Colonic mucosa (tissue), 4 donors: ENCODE results near the gene TMPRSS11A. TPM values are rescaled to one million over a fixed set of nuclear protein-coding genes. Genes with fewer than 3 reads are reported as not detected.

Experiments used
- DNase-seq: peaks from one replicate; pipeline ENCODE4 v3.0.0-alpha.2; 2020
- H3K27ac ChIP-seq: fragments of 200-600 bp; one replicate; pipeline ENCODE4 v1.8.0; 2021
- H3K27me3 ChIP-seq: fragments of 200-600 bp; one replicate; pipeline ENCODE4 v1.8.0; 2021
- H3K36me3 ChIP-seq: fragments of 200-600 bp; one replicate; pipeline ENCODE4 v1.8.0; 2021
- H3K4me1 ChIP-seq: fragments of 200-600 bp; one replicate; pipeline ENCODE4 v1.8.0; 2021; ENCODE audit warnings: mild to moderate bottlenecking
- H3K4me3 ChIP-seq: fragments of 200-600 bp; one replicate; pipeline ENCODE4 v1.8.0; 2021
- H3K9ac ChIP-seq, 2 donors: one replicate each; pipeline ENCODE4 v1.7.0; 2013; ENCODE audit warnings: control low read depth in 2 of 2, low read depth in 2 of 2, low read length in 2 of 2
- H3K9me3 ChIP-seq: fragments of 200-600 bp; one replicate; pipeline ENCODE4 v1.8.0; 2021
- intact Hi-C: fragments of 100-400 bp; cut with DNase I; formaldehyde crosslinking; loops from one replicate; pipeline ENCODE4 v1.14.1; 2022
- total RNA-seq, 2 donors: library from RNA; stranded (reverse); fragmentation: NEBNext Ultra II Directional in 1 of 2; extraction: Animal tissue kit (Norgen Biotek cat#: 25700) in 1 of 2; gene quantifications; one replicate each; pipeline ENCODE4 v1.2.1, GENCODE V29; 2021
- TF ChIP-seq, protein P1 (sequence below): fragments of 200-600 bp; IDR thresholded peaks from one replicate; pipeline ENCODE4 v1.8.0; 2022; ENCODE audit warnings: antibody characterized with exemption, mild to moderate bottlenecking
- donor health status: healthy.
- donor health status: DM: no; HTN: no; CAD: no.
- donor health status: DM: no; HTN: no; CAD: no.

TMPRSS11A gene
- total RNA-seq, 2 donors from 2014 or later: not detected

DNA sequence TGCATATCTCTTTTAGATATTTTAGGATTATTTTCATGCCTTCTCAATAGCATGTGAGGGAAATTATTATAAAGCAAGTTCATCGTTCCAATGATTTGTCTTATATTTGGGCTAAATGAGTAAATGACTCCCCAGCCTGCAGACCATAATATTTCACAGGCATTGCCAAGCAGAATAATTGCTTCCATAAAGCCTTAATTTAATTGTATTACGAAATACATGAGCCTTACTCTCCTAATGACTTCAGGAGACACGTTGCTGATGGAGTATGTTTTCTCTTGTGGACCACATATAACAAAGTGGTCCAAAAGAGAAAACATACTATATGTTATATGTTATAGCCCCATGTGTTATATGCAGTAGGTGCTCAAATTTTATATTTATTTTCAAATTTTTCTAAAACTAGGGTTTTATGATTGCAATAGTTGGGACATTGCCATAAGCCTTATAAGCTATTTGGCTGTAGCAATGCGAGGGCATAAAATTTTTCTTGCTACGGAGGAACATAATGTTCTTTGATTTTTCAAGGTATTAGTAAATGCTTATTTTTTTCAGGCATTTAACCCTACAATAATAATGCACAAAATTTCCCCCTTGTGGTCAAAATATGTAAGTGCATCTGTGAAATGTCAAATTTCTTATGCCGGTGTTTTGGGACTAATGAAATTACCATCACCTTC lies 53.2 kb downstream of the TMPRSS11A start:
- no peak overlapping the region for H3K27ac ChIP-seq
- intact Hi-C loops: loop anchor here (10.0 kb wide), 1 partner anchor 365 kb away; the partner anchor contains the start of gene CENPC

DNA sequence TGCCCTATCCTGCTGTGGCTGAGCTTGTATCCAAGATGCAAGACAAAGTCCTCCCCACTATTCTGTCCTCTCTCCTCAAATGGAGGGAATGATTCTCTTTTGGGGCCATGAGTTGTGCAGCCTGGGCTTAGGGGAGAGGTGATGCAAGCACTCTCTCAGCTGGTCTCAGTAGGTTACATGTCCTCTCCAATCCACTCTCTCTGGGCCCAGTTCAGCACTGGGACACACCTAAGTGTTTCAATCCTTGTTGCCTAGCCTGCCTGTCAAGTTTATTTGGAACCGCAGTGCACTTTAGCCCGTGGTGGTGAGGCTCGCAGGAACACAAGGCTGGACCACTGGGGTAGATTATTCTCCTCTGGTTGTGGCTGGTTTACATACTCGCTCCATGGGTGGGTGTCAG lies 55.6 kb downstream of the TMPRSS11A start:
- intact Hi-C loops: no loop called here
- TF ChIP-seq, protein P1, sequence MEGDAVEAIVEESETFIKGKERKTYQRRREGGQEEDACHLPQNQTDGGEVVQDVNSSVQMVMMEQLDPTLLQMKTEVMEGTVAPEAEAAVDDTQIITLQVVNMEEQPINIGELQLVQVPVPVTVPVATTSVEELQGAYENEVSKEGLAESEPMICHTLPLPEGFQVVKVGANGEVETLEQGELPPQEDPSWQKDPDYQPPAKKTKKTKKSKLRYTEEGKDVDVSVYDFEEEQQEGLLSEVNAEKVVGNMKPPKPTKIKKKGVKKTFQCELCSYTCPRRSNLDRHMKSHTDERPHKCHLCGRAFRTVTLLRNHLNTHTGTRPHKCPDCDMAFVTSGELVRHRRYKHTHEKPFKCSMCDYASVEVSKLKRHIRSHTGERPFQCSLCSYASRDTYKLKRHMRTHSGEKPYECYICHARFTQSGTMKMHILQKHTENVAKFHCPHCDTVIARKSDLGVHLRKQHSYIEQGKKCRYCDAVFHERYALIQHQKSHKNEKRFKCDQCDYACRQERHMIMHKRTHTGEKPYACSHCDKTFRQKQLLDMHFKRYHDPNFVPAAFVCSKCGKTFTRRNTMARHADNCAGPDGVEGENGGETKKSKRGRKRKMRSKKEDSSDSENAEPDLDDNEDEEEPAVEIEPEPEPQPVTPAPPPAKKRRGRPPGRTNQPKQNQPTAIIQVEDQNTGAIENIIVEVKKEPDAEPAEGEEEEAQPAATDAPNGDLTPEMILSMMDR: no peak
- no peak for DNase-seq
- Histone ChIP-seq H3K4me1 (no peaks in the 10 kb centered on the region), H3K9me3 (no peaks in the 10 kb centered on the region), H3K4me3 (no peak overlapping the region), H3K27me3 (no peaks in the 10 kb centered on the region), H3K36me3 (no peaks in the 10 kb centered on the region), H3K27ac (no peak overlapping the region), H3K9ac (no peak overlapping the region)

More for the DNA sequence above, 53.2 kb downstream of the TMPRSS11A start:
- TF ChIP-seq, protein P1: peak; percentile 72
- Histone ChIP-seq H3K4me1 (no peaks in the 10 kb centered on the region), H3K27me3 (no peaks in the 10 kb centered on the region), H3K9me3 (no peaks in the 10 kb centered on the region), H3K9ac (no peak overlapping the region), H3K4me3 (no peak overlapping the region), H3K36me3 (no peaks in the 10 kb centered on the region)
- DNase-seq: no peak

DNA sequence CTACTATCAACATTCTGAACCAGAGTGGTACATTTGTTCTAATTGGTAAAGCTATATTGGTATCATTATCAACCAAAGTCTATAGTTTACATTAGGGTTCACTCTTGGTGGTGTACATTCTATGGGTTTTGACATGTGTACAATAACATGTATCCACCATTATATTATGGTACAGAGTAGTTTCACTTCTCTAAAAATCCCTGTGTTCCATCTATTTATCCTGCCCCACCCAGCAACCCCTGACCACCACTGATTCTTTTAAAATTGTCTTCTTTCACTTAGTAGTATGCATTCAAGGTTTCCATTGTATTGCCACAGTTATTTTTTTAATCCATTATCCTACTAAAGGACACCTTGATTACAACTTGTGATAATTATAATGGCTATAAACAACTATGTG lies 64.2 kb downstream of the TMPRSS11A start:
- Histone ChIP-seq H3K27me3 (no peaks in the 10 kb centered on the region), H3K4me1 (no peaks in the 10 kb centered on the region), H3K36me3 (no peaks in the 10 kb centered on the region), H3K27ac (no peak overlapping the region), H3K9me3 (no peaks in the 10 kb centered on the region), H3K9ac (no peak overlapping the region), H3K4me3 (no peak overlapping the region)
- no peak for DNase-seq
- TF ChIP-seq, protein P1: no peak
- intact Hi-C loops: no loop called here

DNA sequence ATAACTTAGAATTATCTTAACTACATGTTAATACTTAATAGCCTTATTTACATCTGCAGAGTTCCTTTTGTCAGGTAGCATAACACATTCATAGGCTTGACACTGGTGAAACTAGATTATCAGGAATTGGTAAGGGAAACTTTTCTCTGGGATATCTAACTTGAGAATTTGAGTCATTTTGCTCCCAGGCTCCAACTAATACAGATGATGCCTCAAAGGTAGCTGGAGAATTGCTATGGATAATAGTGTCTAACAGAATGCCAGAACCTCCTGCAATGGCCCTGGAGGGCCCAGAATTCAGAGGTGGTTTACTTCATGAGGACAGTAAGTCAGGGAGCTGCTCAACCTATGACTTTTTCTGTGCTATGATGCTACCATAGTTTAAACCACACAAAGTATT lies 65.6 kb downstream of the TMPRSS11A start:
- Histone ChIP-seq H3K4me1 (no peaks in the 10 kb centered on the region), H3K36me3 (no peaks in the 10 kb centered on the region), H3K9me3 (no peaks in the 10 kb centered on the region), H3K27ac (no peak overlapping the region), H3K9ac (no peak overlapping the region), H3K27me3 (no peaks in the 10 kb centered on the region), H3K4me3 (no peak overlapping the region)
- no peak for DNase-seq
- intact Hi-C loops: no loop called here
- TF ChIP-seq, protein P1: no peak

DNA sequence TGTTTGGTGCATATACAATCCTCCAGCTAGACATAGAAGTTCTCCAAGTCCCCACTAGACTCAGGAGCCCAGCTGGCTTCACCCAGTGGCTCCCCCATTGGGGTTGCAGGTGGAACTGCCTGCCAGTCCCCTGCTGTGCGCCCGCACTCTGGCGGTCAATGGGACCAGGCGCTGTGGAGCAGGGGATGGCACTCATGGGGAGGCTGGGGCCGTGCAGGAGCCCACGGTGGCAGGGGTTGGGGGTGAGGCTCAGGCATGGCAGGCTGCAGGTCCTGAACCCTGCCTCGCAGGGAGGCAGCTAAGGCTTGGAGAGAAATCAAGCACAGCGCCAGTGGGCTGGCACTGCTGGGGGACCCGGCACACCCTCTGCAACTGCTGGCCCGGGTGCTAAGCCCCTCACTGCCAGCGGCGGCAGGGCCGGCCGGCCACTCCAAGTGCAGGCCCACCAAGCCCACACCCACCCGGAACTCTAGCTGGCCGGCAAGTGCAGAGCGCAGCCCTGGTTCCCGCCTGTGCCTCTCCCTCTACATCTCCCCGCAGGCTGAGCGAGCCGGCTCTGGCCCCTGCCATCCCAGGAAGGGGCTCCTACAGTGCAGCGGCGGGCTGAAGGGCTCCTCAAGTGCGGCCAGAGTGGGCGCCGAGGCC lies 66.8 kb downstream of the TMPRSS11A start:
- intact Hi-C loops: no loop called here
- no peaks in the 10 kb centered on the region for H3K27me3 ChIP-seq
- H3K27ac ChIP-seq: no peak overlapping the region
- H3K4me3 ChIP-seq: no peak overlapping the region
- TF ChIP-seq, protein P1: no peak
- no peaks in the 10 kb centered on the region for H3K4me1 ChIP-seq
- H3K9me3 ChIP-seq: no peaks in the 10 kb centered on the region
- H3K9ac ChIP-seq: no peak overlapping the region
- H3K36me3 ChIP-seq: no peaks in the 10 kb centered on the region
- no peak for DNase-seq
